PC-9 (cell line): ENCODE measurements around the gene ZFY. TPM values are rescaled to one million over a fixed set of nuclear protein-coding genes. Genes with fewer than 3 reads are reported as not detected.

ENCODE experiments used
- BruUV-seq: library from RNA; stranded (reverse); fragments of 400-500 nt; replicated peaks from 2 replicates; lab custom pipeline; 2021; lab: Mats Ljungman, UMichigan
- CTCF ChIA-PET: fragments of 300-600 bp; sonication (Branson Sonifier 250); formaldehyde crosslinking; loops from one replicate; lab custom pipeline; 2022; ENCODE audit warnings: antibody characterized with exemption; lab: Charles Lee
- POLR2A ChIA-PET: fragments of 300-600 bp; sonication (Branson Sonifier 250); formaldehyde crosslinking; loops from one replicate; lab custom pipeline; 2022; ENCODE audit warnings: antibody characterized with exemption; ENCODE audit not compliant: unreplicated experiment; lab: Charles Lee
- DNase-seq, 2 experiments: peaks; one replicate each; pipeline versions ENCODE4 v3.0.0 to v3.0.0-alpha.2; 2015 to 2022; ENCODE audit warnings: mixed read lengths in 1 of 2
- H2AFZ ChIP-seq: fragments of 200-600 bp; sonication (generic); 2 replicates; pipeline ENCODE4 v1.8.1; 2017; ENCODE audit warnings: antibody characterized with exemption
- H3F3A ChIP-seq: fragments of 200-600 bp; sonication (generic); 2 replicates; pipeline ENCODE4 v1.8.1; 2017; ENCODE audit warnings: antibody characterized with exemption, mild to moderate bottlenecking, low read depth; ENCODE audit not compliant: insufficient read depth
- H3K27ac ChIP-seq: fragments of 200-600 bp; sonication (generic); 2 replicates; pipeline ENCODE4 v1.6.1; 2016; ENCODE audit warnings: mixed run types
- H3K27me3 ChIP-seq: fragments of 200-600 bp; sonication (generic); 2 replicates; pipeline ENCODE4 v1.6.1; 2016; ENCODE audit warnings: low read depth, mixed run types; ENCODE audit not compliant: insufficient read depth
- H3K36me3 ChIP-seq: fragments of 200-600 bp; sonication (generic); 2 replicates; pipeline ENCODE4 v1.6.1; 2016; ENCODE audit warnings: low read depth, mixed run types
- H3K4me1 ChIP-seq: fragments of 200-600 bp; sonication (generic); replicated peaks from 2 replicates; pipeline ENCODE4 v1.6.1; 2016; ENCODE audit warnings: mixed run types; ENCODE audit not compliant: insufficient read depth
- H3K4me2 ChIP-seq: fragments of 200-600 bp; sonication (generic); 2 replicates; pipeline ENCODE4 v1.6.1; 2017; ENCODE audit warnings: mixed run types
- H3K4me3 ChIP-seq: fragments of 200-600 bp; sonication (generic); 2 replicates; pipeline ENCODE4 v1.6.1; 2016; ENCODE audit warnings: mixed run types
- H3K79me2 ChIP-seq: fragments of 200-600 bp; sonication (generic); 2 replicates; pipeline ENCODE4 v1.6.1; 2017; ENCODE audit warnings: low read depth, mixed run types
- H3K9me2 ChIP-seq: fragments of 200-600 bp; sonication (generic); 2 replicates; pipeline ENCODE4 v1.8.1; 2017; ENCODE audit warnings: mild to moderate bottlenecking; ENCODE audit not compliant: insufficient read depth
- H3K9me3 ChIP-seq: fragments of 200-600 bp; sonication (generic); 2 replicates; pipeline ENCODE4 v1.8.1; 2016; ENCODE audit warnings: low read depth; ENCODE audit not compliant: insufficient read depth
- H4K20me1 ChIP-seq: fragments of 200-600 bp; sonication (generic); 2 replicates; pipeline ENCODE4 v1.8.1; 2017; ENCODE audit not compliant: insufficient read depth
- EZH2 ChIP-seq: fragments of 200-600 bp; sonication (generic); IDR thresholded peaks from 2 replicates; pipeline ENCODE4 v1.8.0; 2017; ENCODE audit warnings: antibody characterized with exemption, low read depth
- intact Hi-C: fragments of 100-400 bp; cut with micrococcal nuclease; formaldehyde crosslinking; loops from one replicate; pipeline ENCODE4 v1.10.0; 2022; ENCODE audit not compliant: unreplicated experiment
- total RNA-seq: library from RNA; stranded (reverse); gene quantifications from 2 replicates; pipeline ENCODE4 v1.2.3, GENCODE V29; 2021
- TF ChIP-seq, protein P1 (sequence below): fragments of 200-600 bp; sonication (generic); conservative IDR thresholded peaks from 2 replicates; pipeline ENCODE4 v1.6.1; 2017; ENCODE audit warnings: mixed run types, antibody characterized with exemption, mild to moderate bottlenecking, moderate library complexity

Gene ZFY
- total RNA-seq, 1 experiment from 2014 or later: not detected

DNA sequence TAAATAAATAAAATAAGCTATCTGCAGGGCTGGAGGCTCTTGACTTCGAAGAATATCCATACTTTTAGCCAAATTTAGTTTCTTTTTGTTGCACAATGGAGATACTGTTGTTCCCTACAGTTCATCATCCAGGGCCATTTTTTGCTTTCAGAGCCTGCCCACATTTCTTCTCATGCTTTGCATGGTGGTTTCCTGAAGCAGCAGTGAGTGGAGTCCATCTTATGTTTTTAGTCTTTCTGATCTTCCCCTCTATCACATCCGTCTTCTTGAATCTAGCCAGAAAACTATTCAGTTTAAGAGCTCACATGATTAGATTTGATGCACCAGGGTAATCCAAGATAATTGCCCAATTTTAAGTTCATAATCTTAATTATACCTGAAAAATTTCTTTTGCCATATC is 19.6 kb downstream of the ZFY start:
- Histone ChIP-seq H4K20me1 (no peaks in the 10 kb centered on the region), H3K27me3 (no peaks in the 10 kb centered on the region), H3K9me3 (no peaks in the 10 kb centered on the region), H3F3A (no peaks in the 10 kb centered on the region), H3K36me3 (no peaks in the 10 kb centered on the region), H3K27ac (no peak overlapping the region), H3K4me2 (no peak overlapping the region), H3K79me2 (no peaks in the 10 kb centered on the region), H3K4me1 (no peaks in the 10 kb centered on the region), H3K9me2 (no peaks in the 10 kb centered on the region), H3K4me3 (no peak overlapping the region), H2AFZ (no peak overlapping the region)
- ChIA-PET CTCF (no interaction called here), POLR2A (no interaction called here)
- no TSS peak for BruUV-seq
- no peak for DNase-seq
- intact Hi-C loops: no loop called here
- TF ChIP-seq, protein P1, sequence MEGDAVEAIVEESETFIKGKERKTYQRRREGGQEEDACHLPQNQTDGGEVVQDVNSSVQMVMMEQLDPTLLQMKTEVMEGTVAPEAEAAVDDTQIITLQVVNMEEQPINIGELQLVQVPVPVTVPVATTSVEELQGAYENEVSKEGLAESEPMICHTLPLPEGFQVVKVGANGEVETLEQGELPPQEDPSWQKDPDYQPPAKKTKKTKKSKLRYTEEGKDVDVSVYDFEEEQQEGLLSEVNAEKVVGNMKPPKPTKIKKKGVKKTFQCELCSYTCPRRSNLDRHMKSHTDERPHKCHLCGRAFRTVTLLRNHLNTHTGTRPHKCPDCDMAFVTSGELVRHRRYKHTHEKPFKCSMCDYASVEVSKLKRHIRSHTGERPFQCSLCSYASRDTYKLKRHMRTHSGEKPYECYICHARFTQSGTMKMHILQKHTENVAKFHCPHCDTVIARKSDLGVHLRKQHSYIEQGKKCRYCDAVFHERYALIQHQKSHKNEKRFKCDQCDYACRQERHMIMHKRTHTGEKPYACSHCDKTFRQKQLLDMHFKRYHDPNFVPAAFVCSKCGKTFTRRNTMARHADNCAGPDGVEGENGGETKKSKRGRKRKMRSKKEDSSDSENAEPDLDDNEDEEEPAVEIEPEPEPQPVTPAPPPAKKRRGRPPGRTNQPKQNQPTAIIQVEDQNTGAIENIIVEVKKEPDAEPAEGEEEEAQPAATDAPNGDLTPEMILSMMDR: no peak
- TF ChIP-seq EZH2: no peak

DNA sequence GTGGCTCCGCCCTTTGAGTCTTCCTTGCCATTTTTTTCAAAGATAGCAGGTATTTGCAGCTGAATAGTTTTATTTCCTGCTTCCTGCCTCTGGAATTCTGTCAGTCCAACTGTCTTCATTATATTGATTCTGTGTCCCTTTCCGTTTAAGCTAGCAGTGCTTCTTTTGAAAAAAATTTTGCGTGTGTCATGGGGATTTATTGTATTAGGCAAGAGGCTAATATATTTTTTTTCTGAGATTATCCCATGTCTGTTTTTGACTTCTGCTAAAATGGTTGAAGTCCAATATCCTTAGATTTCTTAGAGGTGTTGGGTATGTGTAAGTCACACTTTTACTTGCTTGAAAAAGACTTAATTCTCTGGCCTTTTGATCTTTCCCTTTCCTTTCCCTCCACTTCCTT is 20.4 kb downstream of the ZFY start:
- H3K36me3 ChIP-seq: no peaks in the 10 kb centered on the region
- CTCF ChIA-PET: no interaction called here
- no peak for DNase-seq
- H3K4me3 ChIP-seq: no peak overlapping the region
- BruUV-seq: no TSS peak
- TF ChIP-seq, protein P1: no peak
- no peak for TF ChIP-seq EZH2
- POLR2A ChIA-PET: no interaction called here
- H3K27me3 ChIP-seq: no peaks in the 10 kb centered on the region
- intact Hi-C loops: no loop called here
- H3K4me1 ChIP-seq: no peaks in the 10 kb centered on the region
- H3K9me3 ChIP-seq: no peaks in the 10 kb centered on the region
- no peak overlapping the region for H2AFZ ChIP-seq
- H3K79me2 ChIP-seq: no peaks in the 10 kb centered on the region
- no peak overlapping the region for H3K4me2 ChIP-seq
- H3F3A ChIP-seq: no peaks in the 10 kb centered on the region
- no peaks in the 10 kb centered on the region for H4K20me1 ChIP-seq
- H3K9me2 ChIP-seq: no peaks in the 10 kb centered on the region
- H3K27ac ChIP-seq: no peak overlapping the region

- no peak for TF ChIP-seq EZH2
- TF ChIP-seq, protein P1: no peak
- H3K27ac ChIP-seq: no peak overlapping the region
- H3K4me1 ChIP-seq: no peaks in the 10 kb centered on the region
- no peak overlapping the region for H3K4me2 ChIP-seq
- ChIA-PET POLR2A (no interaction called here), CTCF (no interaction called here)
- H2AFZ ChIP-seq: no peak overlapping the region
- intact Hi-C loops: no loop called here
- H3K79me2 ChIP-seq: no peaks in the 10 kb centered on the region
- H3K9me3 ChIP-seq: no peaks in the 10 kb centered on the region
- no peaks in the 10 kb centered on the region for H3K9me2 ChIP-seq
- no peak overlapping the region for H3K4me3 ChIP-seq
- H3K27me3 ChIP-seq: no peaks in the 10 kb centered on the region
- H3F3A ChIP-seq: no peaks in the 10 kb centered on the region
- BruUV-seq: no TSS peak
- no peak for DNase-seq
- no peaks in the 10 kb centered on the region for H3K36me3 ChIP-seq
- H4K20me1 ChIP-seq: no peaks in the 10 kb centered on the region
Measured at GRCh38 chrY:2962061-2962460, 26.9 kb downstream of the ZFY start.
